Measurements from ENCODE around the gene TMEM145.

GRCh38 chr19:42352301-42353259 is 39.5 kb downstream of the TMEM145 start:
- no peak for TF ChIP-seq CTCF (IDR thresholded peaks at IDR 0.05)
- TF ChIP-seq POLR2A (IDR thresholded peaks at IDR 0.05): no peak
- TF ChIP-seq POLR2AphosphoS5 (IDR thresholded peaks at IDR 0.05): no peak

Data from prostate gland (tissue), 2 donors.